KBM-7 (cell line): ENCODE measurements around the gene PRM1.

Source experiments
- DNase-seq: peaks from one replicate; pipeline ENCODE4 v3.0.0-alpha.2; 2015
- in situ Hi-C: fragments of 300-500 bp; cut with MboI; formaldehyde crosslinking; loops from 2 replicates; pipeline ENCODE4 v1.14.3; 2020; ENCODE audit warnings: low sequenced_read_pairs, low pct_unique_long_range_greater_than_20kb, mixed read lengths

The PRM1 gene

DNA sequence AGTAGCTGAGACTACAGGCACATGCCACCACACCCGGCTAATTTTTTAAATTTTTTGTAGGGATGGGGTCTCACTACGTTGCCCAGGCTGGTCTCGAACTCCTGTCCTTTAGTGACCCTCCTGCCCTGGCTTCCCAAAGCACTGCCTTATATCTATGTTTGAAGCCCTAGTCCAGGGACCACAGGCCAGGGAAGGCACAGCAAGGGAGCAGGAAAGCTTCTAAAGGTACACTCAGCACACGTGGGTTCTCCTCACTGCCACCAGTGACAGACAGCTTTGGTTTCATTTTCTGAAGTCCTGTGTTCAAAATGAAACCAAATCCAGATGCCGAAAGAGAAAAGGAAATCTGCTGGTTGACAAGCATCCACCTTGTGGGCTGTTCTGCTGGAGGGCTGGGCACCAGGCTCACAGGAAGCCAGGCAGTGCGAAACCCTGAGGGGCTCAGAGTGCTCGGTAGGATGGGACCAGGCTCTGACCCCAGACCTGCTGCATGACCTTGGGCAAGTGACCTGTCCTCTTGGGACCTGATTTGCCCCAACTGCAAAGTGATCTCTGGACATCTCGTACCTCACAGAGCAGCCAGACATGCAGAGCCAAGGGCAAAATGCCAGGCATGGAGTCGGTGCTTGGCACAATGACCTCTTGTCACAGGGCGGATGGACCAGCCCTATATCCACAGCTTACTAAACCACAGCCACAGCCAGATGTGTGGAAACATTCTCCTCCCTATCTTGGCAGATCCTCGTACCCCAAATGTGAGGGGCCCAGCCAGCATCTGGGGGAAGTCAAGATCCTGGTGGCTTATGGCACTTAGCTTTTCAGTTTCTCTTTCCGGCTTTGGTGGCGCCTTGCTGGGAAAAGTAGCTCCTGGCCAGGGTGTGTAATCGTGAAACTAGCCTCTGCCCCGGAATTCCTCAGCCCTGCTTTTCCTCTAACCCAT is 22.3 kb downstream of the PRM1 start:
- in situ Hi-C loops: no loop called here

DNA sequence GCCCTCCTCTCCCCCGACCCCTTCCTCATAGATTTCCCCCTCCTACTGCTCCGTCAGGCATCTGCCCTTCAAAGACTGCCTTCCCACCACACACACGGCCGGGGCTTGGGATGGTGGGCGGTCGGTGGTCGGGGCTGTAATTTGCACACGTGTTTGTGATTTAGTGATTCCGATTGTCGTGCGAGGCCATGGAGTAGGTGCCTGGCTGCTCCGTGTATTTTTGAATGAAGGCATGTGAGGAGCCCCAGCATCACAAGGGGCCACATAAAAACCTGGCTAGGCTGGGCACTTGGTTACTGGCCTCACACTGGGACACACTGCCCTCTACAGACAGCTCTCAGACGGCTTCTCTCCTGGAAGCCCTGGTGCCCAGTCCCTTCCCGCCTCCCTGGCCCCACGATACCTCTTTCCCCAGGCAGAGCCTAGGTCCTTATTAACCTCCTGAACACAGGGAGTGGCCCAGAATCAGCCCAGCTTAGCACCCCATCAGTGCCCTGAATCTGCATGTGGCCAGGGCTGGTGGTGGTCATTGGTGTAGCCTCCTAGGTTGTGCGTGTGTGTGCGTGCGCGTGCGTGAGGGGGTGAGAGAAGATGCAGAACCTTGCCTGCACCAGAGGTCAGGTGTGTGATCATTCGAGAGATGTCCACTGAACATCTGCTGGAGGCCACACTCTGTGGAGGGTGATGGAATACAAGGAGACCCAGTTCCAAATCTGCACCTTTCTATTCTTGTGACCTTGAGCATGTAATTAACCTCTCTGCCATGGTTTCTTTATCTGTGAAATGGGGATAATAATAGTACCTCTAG is 23.8 kb downstream of the PRM1 start:
- peak; percentile 84 for DNase-seq
- in situ Hi-C loops: no loop called here

More for the DNA sequence above, 22.3 kb downstream of the PRM1 start:
- no peak for DNase-seq

DNA sequence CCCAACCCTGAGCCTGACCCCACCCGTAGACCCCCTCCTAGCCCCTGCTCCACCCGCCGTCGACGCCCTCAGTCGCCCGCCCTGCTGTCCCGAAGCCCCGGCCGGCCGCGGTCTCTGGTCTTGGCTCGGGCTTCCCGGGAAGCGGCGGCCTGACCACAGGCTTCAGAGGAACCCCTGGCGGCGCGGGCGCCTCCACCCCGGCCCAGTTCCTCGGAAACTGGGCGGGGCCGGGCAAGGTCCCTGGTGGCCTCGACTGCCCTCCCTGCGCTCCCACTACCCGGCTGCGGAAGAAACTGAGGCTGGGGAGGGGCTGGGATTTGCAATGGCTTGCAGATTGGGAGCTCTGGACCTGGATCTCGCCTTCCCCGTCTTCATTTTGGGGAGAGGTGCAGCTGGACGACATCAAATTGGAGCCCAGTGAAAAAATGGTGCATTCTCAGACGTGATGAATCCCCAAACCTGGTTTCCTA is 24.4 kb downstream of the PRM1 start:
- no peak for DNase-seq
- in situ Hi-C loops: no loop called here

DNA sequence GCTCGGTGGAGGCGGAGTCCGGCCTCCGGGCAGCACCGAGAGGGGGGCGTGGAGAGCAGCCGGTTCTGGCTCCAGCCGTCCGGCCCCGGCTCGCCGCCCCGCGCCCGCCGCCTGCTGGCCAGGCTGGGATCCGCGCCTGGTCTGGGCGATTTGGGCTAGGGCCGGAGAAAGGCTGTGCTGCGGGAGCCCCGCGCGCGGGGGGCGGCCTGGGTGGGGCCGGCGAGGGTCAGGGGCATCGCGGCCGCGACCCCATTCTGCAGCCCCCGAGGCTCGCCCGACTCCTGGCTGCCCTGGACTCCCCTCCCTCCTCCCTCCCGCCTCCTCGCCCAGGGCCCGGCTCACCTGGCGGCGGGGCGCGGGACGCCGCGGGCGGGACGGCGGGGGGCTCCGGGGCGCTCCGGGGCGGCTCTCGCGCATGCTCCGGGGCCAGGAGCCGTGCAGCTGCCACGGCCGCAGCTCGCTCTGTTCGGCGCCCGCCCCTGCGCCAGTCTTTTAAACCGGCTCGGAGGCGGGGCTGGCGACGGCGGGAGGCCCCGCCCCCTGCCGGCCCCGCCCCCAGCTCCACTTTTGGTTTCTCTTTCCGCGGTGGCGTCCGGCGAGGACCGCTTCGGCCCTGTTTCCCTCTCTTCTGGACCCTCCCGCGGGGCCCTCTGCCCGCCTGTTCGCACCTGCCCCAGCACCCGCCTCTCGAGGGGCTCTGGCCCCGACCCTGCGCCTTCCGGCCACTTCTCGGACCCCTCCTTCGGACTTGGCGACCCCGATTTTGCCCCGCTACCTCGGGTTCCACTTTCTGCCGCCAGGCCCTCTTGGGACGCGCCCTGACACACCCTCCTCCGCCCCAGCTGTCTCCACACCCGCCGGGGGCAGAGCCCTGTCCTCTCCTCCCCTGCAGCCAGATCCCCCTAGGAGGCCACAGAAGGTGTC is 25.1 kb downstream of the PRM1 start, which contains the start of gene SOCS1:
TSS of gene SOCS1 (minus strand) at position 468 of the 924 bp plus-strand sequence. CDS start 726 bp downstream, outside the sequence.
- in situ Hi-C loops: no loop called here
- DNase-seq: peak; percentile 86

DNA sequence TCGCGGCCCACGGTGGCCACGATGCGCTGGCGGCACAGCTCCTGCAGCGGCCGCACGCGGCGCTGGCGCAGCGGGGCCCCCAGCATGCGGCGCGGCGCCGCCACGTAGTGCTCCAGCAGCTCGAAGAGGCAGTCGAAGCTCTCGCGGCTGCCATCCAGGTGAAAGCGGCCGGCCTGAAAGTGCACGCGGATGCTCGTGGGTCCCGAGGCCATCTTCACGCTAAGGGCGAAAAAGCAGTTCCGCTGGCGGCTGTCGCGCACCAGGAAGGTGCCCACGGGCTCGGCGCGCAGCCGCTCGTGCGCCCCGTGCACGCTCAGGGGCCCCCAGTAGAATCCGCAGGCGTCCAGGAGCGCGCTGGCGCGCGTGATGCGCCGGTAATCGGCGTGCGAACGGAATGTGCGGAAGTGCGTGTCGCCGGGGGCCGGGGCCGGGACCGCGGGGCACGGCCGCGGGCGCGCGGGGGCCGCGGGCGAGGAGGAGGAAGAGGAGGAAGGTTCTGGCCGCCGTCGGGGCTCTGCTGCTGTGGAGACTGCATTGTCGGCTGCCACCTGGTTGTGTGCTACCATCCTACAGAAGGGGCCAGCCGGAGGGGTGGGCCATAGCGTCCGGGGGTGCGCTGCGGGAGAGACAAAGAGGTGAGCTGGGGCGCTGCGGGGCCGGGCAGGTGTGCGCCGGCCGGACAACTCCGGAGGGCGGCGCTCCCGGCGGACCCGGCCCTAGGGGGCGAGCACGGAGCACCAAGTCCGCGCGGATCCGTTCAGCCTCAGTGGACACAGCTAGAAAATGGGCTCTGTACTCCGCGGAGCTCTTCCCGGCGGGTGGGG is 26.0 kb downstream of the PRM1 start:
- in situ Hi-C loops: no loop called here
- DNase-seq: peak; percentile 55

DNA sequence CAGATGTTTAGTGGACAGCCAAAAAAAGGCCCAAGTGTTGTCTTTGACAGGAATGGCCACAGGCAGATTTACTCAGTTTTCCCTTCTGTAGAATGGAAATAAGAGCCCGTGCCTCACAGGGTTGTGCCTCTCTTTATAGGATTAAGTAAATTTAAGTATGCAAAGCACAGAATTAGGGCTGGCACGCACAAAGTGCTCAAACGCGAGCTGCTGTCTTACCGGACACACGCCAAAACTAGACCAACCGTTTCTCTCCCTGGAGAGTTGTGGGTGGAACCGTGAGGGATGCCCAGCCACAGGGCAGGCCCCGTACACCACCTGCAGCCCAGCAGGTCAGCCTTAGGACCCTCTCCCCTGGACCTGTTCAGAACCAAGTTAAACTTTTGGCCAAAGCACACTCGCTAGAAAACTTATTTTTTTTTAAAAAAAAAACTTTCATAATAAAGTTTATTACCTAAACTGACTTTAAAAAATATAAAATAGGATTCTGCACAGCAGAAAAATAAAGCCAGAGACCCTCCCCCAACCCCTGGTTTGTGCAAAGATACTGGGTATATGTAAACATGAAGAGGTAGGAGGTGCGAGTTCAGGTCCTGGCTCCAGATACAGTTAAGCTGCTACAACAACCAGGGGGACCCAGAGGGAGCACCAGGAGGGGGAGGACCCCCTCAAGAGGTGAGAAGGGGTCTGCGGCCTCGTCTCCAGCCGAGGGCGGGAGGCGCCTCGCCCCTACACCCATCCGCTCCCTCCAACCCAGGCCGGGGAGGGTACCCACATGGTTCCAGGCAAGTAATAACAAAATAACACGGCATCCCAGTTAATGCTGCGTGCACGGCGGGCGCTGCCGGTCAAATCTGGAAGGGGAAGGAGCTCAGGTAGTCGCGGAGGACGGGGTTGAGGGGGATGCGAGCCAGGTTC is 26.9 kb downstream of the PRM1 start:
- in situ Hi-C loops: no loop called here
- no peak for DNase-seq

DNA sequence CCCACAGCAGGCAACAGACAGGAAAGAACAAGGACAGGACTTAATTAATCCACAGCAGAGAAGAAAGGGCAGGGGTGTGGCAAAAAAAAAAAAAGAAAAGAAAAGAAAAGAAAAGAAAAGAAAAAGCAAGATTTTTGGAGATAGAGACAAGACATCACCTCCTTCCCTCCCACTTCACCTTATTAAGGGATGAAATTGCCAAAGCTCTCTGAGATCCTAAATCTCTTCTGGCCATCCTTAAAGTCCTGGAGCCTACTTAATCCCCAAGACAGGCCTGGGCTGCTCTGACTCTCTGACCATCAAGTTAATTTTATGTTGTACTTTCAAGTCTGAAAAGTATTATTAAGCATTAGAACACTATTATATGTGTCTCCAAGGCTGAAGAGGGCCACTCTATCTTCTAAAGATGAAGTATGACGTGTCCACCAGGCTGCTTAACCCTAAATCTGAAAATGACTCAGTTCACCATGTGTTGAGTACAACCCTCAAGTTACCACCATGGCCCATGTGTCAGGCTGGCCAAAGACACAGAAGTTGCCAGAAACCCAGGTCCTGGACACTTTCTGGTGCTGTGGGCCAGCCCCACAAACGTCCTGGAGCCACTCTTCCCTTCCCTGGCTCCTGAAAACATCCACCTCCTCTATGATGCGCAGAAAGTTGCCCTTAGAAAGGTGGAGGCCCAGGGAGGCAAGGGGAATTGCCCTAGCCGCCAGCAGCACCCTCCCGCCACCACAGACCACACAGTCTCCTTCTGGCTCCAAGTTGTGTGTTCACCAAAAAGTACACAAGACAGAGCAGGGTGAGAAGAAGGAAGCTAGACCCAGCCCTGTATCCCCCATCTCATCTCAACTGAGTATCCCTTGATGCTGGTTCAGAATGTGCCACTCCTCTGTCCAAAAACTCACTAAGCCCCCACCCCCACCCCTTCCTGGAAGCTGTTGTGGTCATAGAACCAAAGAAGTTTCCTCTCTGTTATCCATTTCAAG is 27.8 kb downstream of the PRM1 start:
- in situ Hi-C loops: no loop called here
- DNase-seq: peak; percentile 42

DNA sequence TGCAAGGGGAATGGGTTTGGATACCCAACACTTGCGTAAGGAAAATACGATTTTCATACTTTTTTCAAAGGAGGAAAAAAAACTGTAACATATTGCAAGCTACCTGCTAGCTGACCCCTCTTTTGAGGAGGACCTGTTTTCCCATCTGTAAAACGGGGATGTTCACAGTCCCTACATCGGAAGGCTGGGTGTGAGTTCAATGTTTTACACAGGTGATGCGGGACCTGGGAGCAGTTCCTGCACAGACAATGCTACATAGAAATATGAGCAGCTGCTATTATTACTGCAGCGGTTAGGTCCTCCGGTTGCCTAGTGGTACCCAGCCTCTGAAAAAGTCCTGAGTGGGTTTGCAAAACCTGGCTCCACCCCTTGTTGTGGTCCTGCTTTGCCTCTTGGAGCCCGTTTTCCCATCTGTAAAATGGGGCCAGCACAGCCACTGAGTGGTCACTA is 28.6 kb downstream of the PRM1 start:
- in situ Hi-C loops: no loop called here
- DNase-seq: no peak

DNA sequence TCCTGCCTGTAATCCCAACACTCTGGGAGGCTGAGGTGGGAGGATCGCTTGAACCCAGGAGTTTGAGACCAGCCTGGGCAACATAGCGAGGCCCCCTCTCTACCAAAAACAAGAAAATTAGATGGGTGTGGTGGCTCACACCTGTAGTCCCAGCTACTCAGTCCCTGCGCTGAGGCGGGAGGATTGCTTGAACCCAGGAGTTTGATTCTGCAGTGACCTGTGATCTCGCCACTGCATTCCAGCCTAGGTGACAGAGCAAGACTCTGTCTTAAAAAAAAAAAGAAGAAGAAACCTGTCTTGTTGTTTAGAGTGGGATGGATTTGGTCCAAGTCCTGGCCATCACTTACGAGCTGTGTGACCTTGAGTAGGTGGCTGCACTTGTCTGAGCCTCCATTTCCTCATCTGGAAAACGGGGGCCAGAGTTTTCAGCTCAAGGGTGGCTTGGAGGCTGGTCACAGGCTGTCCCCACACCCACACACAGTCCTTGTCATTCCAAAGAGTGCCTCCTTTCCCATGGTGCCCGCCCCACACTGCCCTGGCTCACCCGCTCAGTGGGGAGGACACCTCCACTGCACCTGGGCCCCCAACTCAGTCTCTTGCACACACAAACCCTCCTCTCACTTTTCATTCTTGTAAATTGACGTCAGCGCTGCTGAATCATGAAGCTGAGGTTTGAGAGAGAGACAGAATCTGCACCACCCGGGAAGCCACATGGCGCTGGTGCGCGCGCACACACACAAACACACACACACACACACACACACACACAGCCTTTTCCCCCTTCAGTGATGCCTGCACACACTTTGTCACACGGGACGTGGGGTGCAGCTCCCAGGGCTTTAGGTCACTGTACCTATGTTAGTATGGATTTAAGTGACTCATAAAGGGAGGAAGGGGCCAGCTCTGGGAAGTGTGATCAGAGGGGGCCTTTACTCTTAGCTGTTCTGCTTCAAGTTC is 29.3 kb downstream of the PRM1 start:
- in situ Hi-C loops: no loop called here
- peak; percentile 48 for DNase-seq

DNA sequence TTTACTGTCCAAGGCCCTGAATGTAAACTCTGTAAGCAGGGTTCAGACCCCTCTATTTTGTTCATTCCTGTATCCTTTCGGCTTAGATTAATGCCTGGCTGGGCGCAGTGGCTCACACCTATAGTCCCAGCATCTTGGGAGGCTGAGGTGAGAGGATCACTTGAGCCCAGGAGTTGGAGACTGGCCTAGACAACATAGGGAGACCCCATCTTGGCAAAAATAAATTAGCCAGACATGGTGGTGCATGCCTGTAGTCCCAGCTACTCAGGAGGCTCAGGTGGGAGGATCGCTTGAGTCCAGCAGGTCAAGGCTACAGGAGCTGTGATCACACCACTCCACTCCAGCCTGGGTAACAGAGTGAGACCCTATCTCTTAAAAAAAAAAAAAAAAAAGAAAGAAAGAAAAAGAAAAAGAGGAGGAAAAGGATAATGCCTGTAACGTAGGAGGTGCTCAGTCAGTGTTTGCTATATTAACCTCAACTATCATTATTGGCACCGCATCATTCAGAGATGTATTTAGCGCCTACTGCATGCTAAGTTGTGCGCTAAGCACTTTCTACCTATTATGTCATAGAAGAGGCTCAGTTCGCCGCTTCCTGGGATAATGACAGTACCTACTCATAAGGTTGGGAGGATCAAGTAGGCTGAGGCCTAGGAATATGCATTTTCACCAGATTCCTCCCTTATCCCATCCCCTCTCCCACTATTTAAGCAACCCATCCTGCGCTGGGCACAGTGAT is 30.2 kb downstream of the PRM1 start:
- in situ Hi-C loops: no loop called here
- DNase-seq: no peak

DNA sequence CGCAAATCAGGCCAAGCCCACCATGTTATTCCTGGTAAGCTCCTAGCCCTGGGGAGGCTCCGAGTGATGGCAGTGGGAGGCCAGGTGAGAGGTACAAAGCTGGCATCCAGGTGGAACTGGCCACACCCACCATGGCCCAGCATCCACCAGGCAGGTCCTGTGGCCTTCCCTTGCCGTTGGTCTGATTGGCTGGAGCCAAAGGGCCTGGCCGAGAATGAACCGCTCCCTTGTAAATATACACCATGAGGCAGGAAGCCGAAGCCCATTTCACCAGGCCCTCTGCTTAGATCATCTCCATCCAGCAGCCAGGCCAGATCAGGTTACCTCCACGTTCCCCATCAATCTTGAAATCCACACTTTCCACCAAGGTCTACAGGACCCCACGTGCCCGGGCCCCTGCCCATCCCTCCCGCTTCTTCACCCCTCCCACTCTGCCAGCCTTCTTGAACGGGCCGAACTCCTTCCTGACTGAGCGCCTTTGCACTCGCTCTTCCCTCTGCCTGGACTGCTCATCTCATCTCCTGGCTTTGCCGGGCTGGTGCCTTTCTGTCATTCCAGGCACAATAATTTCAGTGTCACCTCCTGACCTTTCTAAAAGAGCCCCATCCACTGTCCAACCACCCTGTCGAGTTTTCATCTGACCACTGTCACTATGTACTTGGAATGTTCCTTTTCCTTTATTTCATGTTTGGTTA is 30.9 kb downstream of the PRM1 start:
- DNase-seq: no peak
- in situ Hi-C loops: no loop called here

DNA sequence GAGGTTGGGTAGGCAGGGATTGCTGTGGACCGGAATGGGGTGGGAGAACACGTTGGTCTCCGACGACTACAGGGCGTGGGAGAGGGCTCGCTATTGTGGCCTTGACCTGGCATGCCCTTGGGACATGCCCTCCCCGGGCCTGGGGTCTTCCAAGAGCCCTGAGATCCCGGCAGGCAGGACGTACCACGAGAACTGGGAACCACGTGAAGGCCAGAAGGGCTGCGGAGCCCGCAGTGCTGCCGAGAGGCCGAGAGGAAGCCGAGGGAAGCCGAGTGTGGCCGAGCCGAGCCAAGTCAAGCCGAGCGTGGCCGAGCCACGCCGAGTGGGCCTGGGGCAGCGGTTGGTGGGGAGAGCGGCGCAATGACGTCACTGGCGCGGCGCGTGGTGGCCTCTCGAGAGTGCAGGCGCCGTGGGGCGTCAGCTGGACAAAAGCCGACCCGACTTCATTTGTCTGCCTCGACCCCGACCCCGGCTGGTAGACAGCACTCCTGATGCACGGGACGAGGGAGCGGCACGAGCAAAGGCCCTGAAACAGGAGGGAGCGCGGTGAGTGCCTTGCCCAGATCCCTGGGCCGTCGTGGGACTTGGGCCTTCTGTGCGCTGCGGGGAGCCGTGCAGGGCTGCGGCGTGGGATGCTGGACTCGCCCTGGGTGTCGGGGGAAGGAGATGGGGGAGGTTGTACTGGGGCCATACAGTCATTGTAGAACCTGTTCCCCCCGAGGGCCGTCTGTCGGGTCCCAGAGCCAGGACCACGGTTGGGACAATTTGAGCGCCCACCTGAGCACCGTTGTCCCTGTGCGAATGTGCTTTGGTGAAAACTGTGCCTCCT is 31.7 kb downstream of the PRM1 start:
- in situ Hi-C loops: no loop called here
- no peak for DNase-seq

DNA sequence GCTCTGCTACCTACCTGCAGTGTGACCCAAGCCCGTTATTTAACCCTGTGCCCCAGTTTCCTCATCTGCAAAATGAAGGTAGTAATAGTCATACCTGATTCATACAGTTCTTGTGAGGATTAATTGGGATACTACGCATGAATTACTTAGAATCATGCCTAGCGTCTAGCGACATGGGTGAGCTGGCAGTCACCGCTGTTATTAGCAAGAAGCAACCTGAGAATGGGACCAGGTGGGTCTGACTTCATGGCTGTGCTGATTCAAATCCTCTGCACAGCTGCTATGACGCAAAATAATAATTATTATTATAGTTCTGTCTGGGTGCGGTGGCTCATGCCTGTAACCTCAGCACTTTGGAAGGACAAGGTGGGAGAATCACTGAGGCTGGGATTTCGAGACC is 33.0 kb downstream of the PRM1 start:
- DNase-seq: no peak
- in situ Hi-C loops: no loop called here
